Endodermal cell (in vitro differentiated cells): ENCODE data around the gene FMOD. TPM values are rescaled to one million over a fixed set of nuclear protein-coding genes. Genes with fewer than 3 reads are reported as not detected.

Experiments
- DNase-seq: peaks from one replicate; pipeline ENCODE4 v3.0.0-alpha.2; 2017
- H3K27ac ChIP-seq: 2 replicates; pipeline ENCODE4 v1.5.1; 2013; ENCODE audit warnings: mild to moderate bottlenecking, low read depth, low read length, moderate library complexity
- H3K27me3 ChIP-seq: 2 replicates; pipeline ENCODE4 v1.6.1; 2013; ENCODE audit warnings: mild to moderate bottlenecking, low read length, moderate library complexity; ENCODE audit not compliant: insufficient read depth, control insufficient read depth, poor library complexity, severe bottlenecking
- H3K36me3 ChIP-seq: 2 replicates; pipeline ENCODE4 v1.7.0; 2013; ENCODE audit warnings: mild to moderate bottlenecking, low read length, moderate library complexity; ENCODE audit not compliant: control insufficient read depth, insufficient read depth
- H3K4me1 ChIP-seq: one replicate; pipeline ENCODE4 v1.7.0; 2013; ENCODE audit warnings: low read length; ENCODE audit not compliant: control insufficient read depth, insufficient read depth
- H3K4me3 ChIP-seq: 2 replicates; pipeline ENCODE4 v1.5.1; 2013; ENCODE audit warnings: mild to moderate bottlenecking, low read length, moderate library complexity
- H3K9ac ChIP-seq: 2 replicates; pipeline ENCODE4 v1.6.1; 2013; ENCODE audit warnings: mild to moderate bottlenecking, low read length, moderate library complexity; ENCODE audit not compliant: poor library complexity, severe bottlenecking; ENCODE audit errors: extremely low read depth
- H3K9me3 ChIP-seq: 2 replicates; pipeline ENCODE4 v1.6.1; 2013; ENCODE audit warnings: mild to moderate bottlenecking, low read length, moderate library complexity; ENCODE audit not compliant: control insufficient read depth
- H3K27ac Mint-ChIP-seq: 2 replicates; pipeline ENCODE4 v1.8.0; 2020; ENCODE audit warnings: mixed read lengths
- H3K27me3 Mint-ChIP-seq: 2 replicates; pipeline ENCODE4 v1.8.0; 2021; ENCODE audit warnings: mild to moderate bottlenecking, mixed read lengths; ENCODE audit not compliant: insufficient read depth
- H3K36me3 Mint-ChIP-seq: 2 replicates; pipeline ENCODE4 v1.8.0; 2020; ENCODE audit warnings: low read depth, mixed read lengths
- H3K4me1 Mint-ChIP-seq: 2 replicates; pipeline ENCODE4 v1.8.0; 2020; ENCODE audit warnings: mixed read lengths
- H3K4me3 Mint-ChIP-seq: 2 replicates; pipeline ENCODE4 v1.8.0; 2020; ENCODE audit warnings: mild to moderate bottlenecking, moderate library complexity, mixed read lengths
- H3K9me3 Mint-ChIP-seq: 2 replicates; pipeline ENCODE4 v1.8.0; 2020; ENCODE audit warnings: mild to moderate bottlenecking, mixed read lengths
- WGBS, 2 experiments: methylation state at CpG; one replicate each; pipeline versions ENCODE4 v1.1.5 to v1.1.7; 2013; ENCODE audit warnings: missing lambda C conversion rate in 2 of 2, mixed read lengths in 1 of 2; ENCODE audit not compliant: insufficient coverage in 1 of 2, insufficient read length in 1 of 2; 5-methylcytosine and 5-hydroxymethylcytosine counted together
- total RNA-seq, 2 donors: library from RNA; stranded (reverse); fragmentation: NEBNext Ultra II Directional in 1 of 2; extraction: Animal tissue kit (Norgen Biotek cat#: 25700) in 1 of 2; gene quantifications; 2 replicates in 1 of 2; 3 replicates in 1 of 2; pipeline ENCODE4 v1.2.1, GENCODE V29; 2021
- TF ChIP-seq, protein P1 (sequence below): fragments of 200-600 bp; sonication (generic); conservative IDR thresholded peaks from 2 replicates; pipeline ENCODE4 v1.5.0; 2021; ENCODE audit warnings: antibody characterized with exemption, mild to moderate bottlenecking

FMOD gene
- total RNA-seq, 2 donors from 2014 or later: 2.9 to 4.8 TPM

GRCh38 chr1:203371288-203371687 lies 20.4 kb upstream of the FMOD start:
- H3K4me3 ChIP-seq: no peak overlapping the region
- no peak overlapping the region for H3K27ac ChIP-seq
- H3K9me3 ChIP-seq: peaks cover 9% of the 10 kb centered on the region
- WGBS, 2 experiments: 77 to 92% methylated on average over 3 of the region's 3 CpGs
- no peaks in the 10 kb centered on the region for H3K9me3 Mint-ChIP-seq
- no peak overlapping the region for H3K4me3 Mint-ChIP-seq
- H3K36me3 ChIP-seq: no peaks in the 10 kb centered on the region
- peak overlapping the region; percentile 32 for H3K27ac Mint-ChIP-seq
- DNase-seq: no peak
- no peaks in the 10 kb centered on the region for H3K36me3 Mint-ChIP-seq
- H3K9ac ChIP-seq: no peak overlapping the region
- TF ChIP-seq, protein P1, sequence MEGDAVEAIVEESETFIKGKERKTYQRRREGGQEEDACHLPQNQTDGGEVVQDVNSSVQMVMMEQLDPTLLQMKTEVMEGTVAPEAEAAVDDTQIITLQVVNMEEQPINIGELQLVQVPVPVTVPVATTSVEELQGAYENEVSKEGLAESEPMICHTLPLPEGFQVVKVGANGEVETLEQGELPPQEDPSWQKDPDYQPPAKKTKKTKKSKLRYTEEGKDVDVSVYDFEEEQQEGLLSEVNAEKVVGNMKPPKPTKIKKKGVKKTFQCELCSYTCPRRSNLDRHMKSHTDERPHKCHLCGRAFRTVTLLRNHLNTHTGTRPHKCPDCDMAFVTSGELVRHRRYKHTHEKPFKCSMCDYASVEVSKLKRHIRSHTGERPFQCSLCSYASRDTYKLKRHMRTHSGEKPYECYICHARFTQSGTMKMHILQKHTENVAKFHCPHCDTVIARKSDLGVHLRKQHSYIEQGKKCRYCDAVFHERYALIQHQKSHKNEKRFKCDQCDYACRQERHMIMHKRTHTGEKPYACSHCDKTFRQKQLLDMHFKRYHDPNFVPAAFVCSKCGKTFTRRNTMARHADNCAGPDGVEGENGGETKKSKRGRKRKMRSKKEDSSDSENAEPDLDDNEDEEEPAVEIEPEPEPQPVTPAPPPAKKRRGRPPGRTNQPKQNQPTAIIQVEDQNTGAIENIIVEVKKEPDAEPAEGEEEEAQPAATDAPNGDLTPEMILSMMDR: no peak
- H3K4me1 ChIP-seq: peaks cover 31% of the 10 kb centered on the region
- no peaks in the 10 kb centered on the region for H3K27me3 ChIP-seq
- peaks cover 45% of the 10 kb centered on the region for H3K4me1 Mint-ChIP-seq
- H3K27me3 Mint-ChIP-seq: no peaks in the 10 kb centered on the region

DNA sequence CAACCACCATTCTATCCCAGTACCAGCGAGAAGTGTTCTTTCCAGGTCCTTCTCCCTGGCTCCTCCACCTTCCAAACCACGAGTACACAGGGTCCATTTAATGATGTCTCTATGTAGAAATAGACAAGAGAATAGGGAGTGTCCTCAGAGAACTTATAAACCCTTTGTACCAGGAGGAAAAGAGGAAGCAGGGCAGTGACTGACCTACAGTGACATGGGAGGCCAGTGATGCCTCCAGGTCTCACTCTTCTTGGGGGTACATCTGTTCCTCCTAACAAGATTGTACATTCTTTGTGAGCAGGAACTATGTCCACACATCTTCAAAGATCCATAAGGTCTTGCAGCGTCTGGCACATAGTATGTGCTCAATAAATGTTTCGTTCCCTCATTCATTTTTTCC lies 18.7 kb upstream of the FMOD start:
- Histone ChIP-seq H3K27ac (no peak overlapping the region), H3K27me3 (no peaks in the 10 kb centered on the region), H3K9ac (no peak overlapping the region), H3K4me3 (no peak overlapping the region), H3K4me1 (peaks cover 32% of the 10 kb centered on the region), H3K9me3 (no peaks in the 10 kb centered on the region), H3K36me3 (no peaks in the 10 kb centered on the region)
- DNase-seq: no peak
- H3K27ac Mint-ChIP-seq: peak overlapping the region; percentile 9
- 90% methylated on average over 2 to 4 of the region's 4 CpGs for WGBS, 2 experiments
- H3K4me1 Mint-ChIP-seq: peaks cover 59% of the 10 kb centered on the region
- no peaks in the 10 kb centered on the region for H3K36me3 Mint-ChIP-seq
- no peaks in the 10 kb centered on the region for H3K9me3 Mint-ChIP-seq
- TF ChIP-seq, protein P1: no peak
- no peaks in the 10 kb centered on the region for H3K27me3 Mint-ChIP-seq
- no peak overlapping the region for H3K4me3 Mint-ChIP-seq

- Mint-ChIP-seq H3K27me3 (no peaks in the 10 kb centered on the region), H3K27ac (no peak overlapping the region), H3K9me3 (no peaks in the 10 kb centered on the region), H3K36me3 (no peaks in the 10 kb centered on the region), H3K4me1 (peaks cover 61% of the 10 kb centered on the region), H3K4me3 (no peak overlapping the region)
- Histone ChIP-seq H3K4me1 (peaks cover 40% of the 10 kb centered on the region), H3K9me3 (no peaks in the 10 kb centered on the region), H3K9ac (no peak overlapping the region), H3K36me3 (no peaks in the 10 kb centered on the region), H3K27ac (no peak overlapping the region), H3K4me3 (no peak overlapping the region), H3K27me3 (no peaks in the 10 kb centered on the region)
- no peak for DNase-seq
- 77 to 93% methylated on average over 4 to 6 of the region's 6 CpGs for WGBS, 2 experiments
- TF ChIP-seq, protein P1: no peak
Measured at GRCh38 chr1:203368624-203369451, 17.9 kb upstream of the FMOD start.
